ENCODE results near the gene ELOVL5. TPM values are rescaled to one million over a fixed set of nuclear protein-coding genes. Genes with fewer than 3 reads are reported as not detected.

Gene ELOVL5
- polyA plus RNA-seq, 1 of the 3 experiments (the other 2 are of a cell fraction) = 31.9 TPM

DNA sequence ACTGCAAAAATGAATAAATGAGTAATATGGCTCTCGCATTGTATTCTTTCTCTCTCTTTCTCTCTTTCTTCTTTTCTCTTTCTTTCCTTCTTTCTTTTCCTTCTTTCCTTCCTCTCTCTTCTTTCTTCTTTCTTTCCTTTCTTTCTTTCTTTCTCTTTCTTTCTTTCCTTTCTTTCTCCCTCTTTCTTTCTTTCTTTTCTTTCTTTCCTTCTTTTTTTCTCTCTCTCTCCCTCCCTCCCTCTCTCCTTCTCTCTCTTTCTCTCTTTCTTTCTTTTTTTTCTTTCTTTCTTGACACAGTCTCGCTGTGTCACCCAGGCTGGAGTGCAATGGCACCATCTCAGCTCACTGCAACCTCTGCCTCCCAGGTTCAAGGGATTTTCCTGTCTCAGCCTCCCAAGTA, 20.3 kb upstream of the ELOVL5 start:
- CTCF ChIA-PET = no interaction called here
- no peak overlapping the region for H3K4me3 ChIP-seq (ENCODE audit: low read depth in 2 of 2, low read length in 1 of 2)

DNA sequence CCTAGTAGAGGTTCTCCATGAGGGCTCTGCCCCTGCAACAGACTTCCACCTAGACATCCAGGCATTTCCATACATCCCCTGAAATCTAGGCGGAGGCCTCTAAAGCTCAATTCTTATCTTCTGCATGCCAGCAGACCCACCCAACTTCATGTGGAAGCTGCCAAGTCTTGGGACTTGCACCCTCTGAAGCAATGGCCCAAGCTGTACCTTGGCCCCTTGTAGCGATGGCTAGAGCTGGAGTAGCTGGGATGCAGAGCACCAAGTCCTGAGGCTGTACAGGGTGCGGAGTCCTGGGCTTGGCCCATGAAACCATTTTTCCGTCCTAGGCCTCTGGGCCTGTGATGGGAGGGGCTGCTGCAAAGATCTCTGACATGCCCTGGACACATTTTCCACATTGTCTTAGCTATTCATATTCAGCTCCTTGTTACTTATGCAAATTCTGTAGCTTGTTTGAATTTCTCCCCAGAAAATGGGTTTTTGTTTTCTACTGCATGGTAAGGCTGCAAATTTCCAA, 17.4 kb upstream of the ELOVL5 start:
- H4K20me1 ChIP-seq (ENCODE audit: insufficient read depth) = no peaks in the 10 kb centered on the region
- H3K4me2 ChIP-seq = no peak overlapping the region
- no peak overlapping the region for H3K27ac ChIP-seq (ENCODE audit: low read depth in 2 of 2, low read length in 1 of 2)
- CTCF ChIA-PET = no interaction called here
- H3K27me3 ChIP-seq (ENCODE audit: insufficient read depth) = no peaks in the 10 kb centered on the region; the same call in 1 of the 2 replicates
- no peaks in the 10 kb centered on the region for H3K9me3 ChIP-seq
- H2AFZ ChIP-seq (ENCODE audit: low read depth) = no peak overlapping the region
- TF ChIP-seq ELF1 (IDR thresholded peaks at IDR 0.05) (no peak), RCOR1 (IDR thresholded peaks at IDR 0.05; ENCODE audit: low read length) (no peak), TCF12 (IDR thresholded peaks at IDR 0.05) (no peak), REST (IDR thresholded peaks at IDR 0.05; ENCODE audit: low read depth, low read length) (no peak), NRF1 (IDR thresholded peaks at IDR 0.05; ENCODE audit: low read depth, low read length) (no peak), JUND (IDR thresholded peaks at IDR 0.05) (no peak), RFX5 (IDR thresholded peaks at IDR 0.05; ENCODE audit: low read length) (no peak), NFIC (IDR thresholded peaks at IDR 0.05; ENCODE audit: borderline replicate concordance) (no peak), GATA2 (CRISPR knock-in tag; IDR thresholded peaks at IDR 0.05) (no peak), CTCF (IDR thresholded peaks at IDR 0.05) (no peak)
- TF ChIP-seq, protein P1, sequence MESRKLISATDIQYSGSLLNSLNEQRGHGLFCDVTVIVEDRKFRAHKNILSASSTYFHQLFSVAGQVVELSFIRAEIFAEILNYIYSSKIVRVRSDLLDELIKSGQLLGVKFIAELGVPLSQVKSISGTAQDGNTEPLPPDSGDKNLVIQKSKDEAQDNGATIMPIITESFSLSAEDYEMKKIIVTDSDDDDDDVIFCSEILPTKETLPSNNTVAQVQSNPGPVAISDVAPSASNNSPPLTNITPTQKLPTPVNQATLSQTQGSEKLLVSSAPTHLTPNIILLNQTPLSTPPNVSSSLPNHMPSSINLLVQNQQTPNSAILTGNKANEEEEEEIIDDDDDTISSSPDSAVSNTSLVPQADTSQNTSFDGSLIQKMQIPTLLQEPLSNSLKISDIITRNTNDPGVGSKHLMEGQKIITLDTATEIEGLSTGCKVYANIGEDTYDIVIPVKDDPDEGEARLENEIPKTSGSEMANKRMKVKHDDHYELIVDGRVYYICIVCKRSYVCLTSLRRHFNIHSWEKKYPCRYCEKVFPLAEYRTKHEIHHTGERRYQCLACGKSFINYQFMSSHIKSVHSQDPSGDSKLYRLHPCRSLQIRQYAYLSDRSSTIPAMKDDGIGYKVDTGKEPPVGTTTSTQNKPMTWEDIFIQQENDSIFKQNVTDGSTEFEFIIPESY (IDR thresholded peaks at IDR 0.05; ENCODE audit: borderline replicate concordance, low read depth) = no peak
- TF ChIP-seq, protein P2, sequence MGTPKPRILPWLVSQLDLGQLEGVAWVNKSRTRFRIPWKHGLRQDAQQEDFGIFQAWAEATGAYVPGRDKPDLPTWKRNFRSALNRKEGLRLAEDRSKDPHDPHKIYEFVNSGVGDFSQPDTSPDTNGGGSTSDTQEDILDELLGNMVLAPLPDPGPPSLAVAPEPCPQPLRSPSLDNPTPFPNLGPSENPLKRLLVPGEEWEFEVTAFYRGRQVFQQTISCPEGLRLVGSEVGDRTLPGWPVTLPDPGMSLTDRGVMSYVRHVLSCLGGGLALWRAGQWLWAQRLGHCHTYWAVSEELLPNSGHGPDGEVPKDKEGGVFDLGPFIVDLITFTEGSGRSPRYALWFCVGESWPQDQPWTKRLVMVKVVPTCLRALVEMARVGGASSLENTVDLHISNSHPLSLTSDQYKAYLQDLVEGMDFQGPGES (IDR thresholded peaks at IDR 0.05; ENCODE audit: low read depth, low read length) = no peak
- POLR2A ChIA-PET = no interaction called here
- 96% methylated on average over 3 of the region's 4 CpGs for WGBS (ENCODE audit: low lambda C conversion rate)
- no peak for DNase-seq
- no peak overlapping the region for H3K4me3 ChIP-seq (ENCODE audit: low read depth in 2 of 2, low read length in 1 of 2)
- H3K9me2 ChIP-seq = no peaks in the 10 kb centered on the region
- H3K79me2 ChIP-seq (ENCODE audit: insufficient read depth) = no peaks in the 10 kb centered on the region
- no peak overlapping the region for H3K9ac ChIP-seq
- no peaks in the 10 kb centered on the region for H3F3A ChIP-seq (replicated peaks; ENCODE audit: insufficient read depth)
- no peaks in the 10 kb centered on the region for H3K4me1 ChIP-seq (ENCODE audit: control insufficient read depth in 1 of 2, insufficient read depth in 2 of 2, low read depth in 1 of 2, low read length in 1 of 2)
- H3K36me3 ChIP-seq (replicated peaks in 1 of 2; ENCODE audit: control insufficient read depth in 1 of 2, insufficient read depth in 2 of 2, low read length in 1 of 2) = no peaks in the 10 kb centered on the region

More for the DNA sequence above, 20.3 kb upstream of the ELOVL5 start:
- H3K9me2 ChIP-seq = no peaks in the 10 kb centered on the region
- no peak overlapping the region for H3K4me2 ChIP-seq
- WGBS (ENCODE audit: low lambda C conversion rate) = 58% methylated on average over 2 of the region's 2 CpGs
- no peaks in the 10 kb centered on the region for H3K4me1 ChIP-seq (ENCODE audit: control insufficient read depth in 1 of 2, insufficient read depth in 2 of 2, low read depth in 1 of 2, low read length in 1 of 2)
- no peaks in the 10 kb centered on the region for H4K20me1 ChIP-seq (ENCODE audit: insufficient read depth)
- H3K9ac ChIP-seq = no peak overlapping the region
- H3K27me3 ChIP-seq (ENCODE audit: insufficient read depth) = no peaks in the 10 kb centered on the region; the same call in 1 of the 2 replicates
- no peak overlapping the region for H3K27ac ChIP-seq (ENCODE audit: low read depth in 2 of 2, low read length in 1 of 2)
- TF ChIP-seq RAD21 (IDR thresholded peaks at IDR 0.05; ENCODE audit: low read length) = no peak
- no peak for TF ChIP-seq RFX5 (IDR thresholded peaks at IDR 0.05; ENCODE audit: low read length)
- TF ChIP-seq SIN3A (IDR thresholded peaks at IDR 0.05; ENCODE audit: borderline replicate concordance, low read depth, low read length) = no peak
- no peak for TF ChIP-seq EP300 (IDR thresholded peaks at IDR 0.05; ENCODE audit: borderline replicate concordance in 1 of 2, low read depth in 1 of 2, low read length in 1 of 2)
- TF ChIP-seq GABPA (IDR thresholded peaks at IDR 0.05; ENCODE audit: low read depth) = no peak
- no peak for TF ChIP-seq FOSL2 (IDR thresholded peaks at IDR 0.05; ENCODE audit: borderline replicate concordance, low read depth)
- TF ChIP-seq FOXJ3 (CRISPR knock-in tag; IDR thresholded peaks at IDR 0.05) = no peak
- no peak for TF ChIP-seq JUND (IDR thresholded peaks at IDR 0.05)
- TF ChIP-seq RXRA (IDR thresholded peaks at IDR 0.05; ENCODE audit: borderline replicate concordance, low read depth) = no peak
- no peak for TF ChIP-seq PBX3 (IDR thresholded peaks at IDR 0.05)
- TF ChIP-seq MXI1 (IDR thresholded peaks at IDR 0.05; ENCODE audit: low read depth, low read length) = no peak
- TF ChIP-seq TCF12 (IDR thresholded peaks at IDR 0.05) = no peak
- no peak for TF ChIP-seq NFIC (IDR thresholded peaks at IDR 0.05; ENCODE audit: borderline replicate concordance)
- TF ChIP-seq POLR2AphosphoS5 (IDR thresholded peaks at IDR 0.05; ENCODE audit: low read depth, low read length) = no peak
- H2AFZ ChIP-seq (ENCODE audit: low read depth) = no peak overlapping the region
- no peaks in the 10 kb centered on the region for H3F3A ChIP-seq (replicated peaks; ENCODE audit: insufficient read depth)
- H3K36me3 ChIP-seq (replicated peaks in 1 of 2; ENCODE audit: control insufficient read depth in 1 of 2, insufficient read depth in 2 of 2, low read length in 1 of 2) = no peaks in the 10 kb centered on the region
- DNase-seq = no peak
- POLR2A ChIA-PET = no interaction called here
- H3K79me2 ChIP-seq (ENCODE audit: insufficient read depth) = no peaks in the 10 kb centered on the region
- H3K9me3 ChIP-seq = no peaks in the 10 kb centered on the region

All from SK-N-SH (cell line).